Measurements from ENCODE around the gene NKX1-1. TPM values are rescaled to one million over a fixed set of nuclear protein-coding genes. Genes with fewer than 3 reads are reported as not detected.
"Not testable (repeated sequence)": the region's sequence is repeated elsewhere in the genome, so short reads cannot be mapped to it uniquely, and the experiment has no call there.

Gene NKX1-1
- total RNA-seq, 1 experiment from 2014 or later: not detected

DNA sequence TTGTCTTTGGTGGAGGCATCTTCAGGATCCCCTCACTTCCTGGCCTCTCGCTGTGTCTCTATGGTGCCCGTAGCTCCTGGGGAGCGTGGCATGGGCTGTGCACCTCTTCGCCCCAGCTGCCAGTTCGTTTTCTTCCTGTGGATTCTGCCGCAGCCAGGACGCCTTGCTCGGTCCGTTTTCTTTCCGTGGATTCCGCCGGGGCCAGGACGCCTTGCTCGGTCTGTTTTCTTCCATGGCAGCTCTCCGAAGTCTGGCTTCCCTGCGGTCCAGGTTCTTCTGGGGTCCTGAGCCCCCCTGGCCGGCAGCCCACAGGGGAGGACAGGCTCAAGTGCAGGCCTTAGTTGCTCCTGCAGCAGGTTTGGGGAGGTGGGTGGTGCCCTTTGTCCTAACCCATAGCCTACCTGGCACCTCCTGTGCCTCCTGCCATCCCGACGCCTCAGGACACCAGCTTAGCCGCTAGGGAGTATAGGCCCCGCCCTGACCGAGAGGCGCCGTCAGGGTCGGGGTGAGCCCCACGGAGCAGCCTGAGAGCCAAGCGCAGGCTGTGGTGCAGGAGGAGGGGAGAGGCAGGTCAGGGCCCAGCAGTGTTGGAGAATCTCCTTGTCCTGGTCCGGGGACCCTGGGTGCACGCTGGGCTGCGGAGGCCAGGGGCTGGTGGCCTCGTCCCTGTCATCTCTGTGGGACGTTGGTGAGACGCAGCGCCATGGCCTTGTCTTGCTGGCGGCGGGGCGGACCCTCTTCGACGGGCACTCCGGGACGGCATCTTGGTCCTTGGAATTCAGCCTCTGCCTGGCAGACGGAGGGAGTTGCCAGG is 32.1 kb downstream of the NKX1-1 start:
- no peak for DNase-seq (ENCODE audit: low read depth)

DNA sequence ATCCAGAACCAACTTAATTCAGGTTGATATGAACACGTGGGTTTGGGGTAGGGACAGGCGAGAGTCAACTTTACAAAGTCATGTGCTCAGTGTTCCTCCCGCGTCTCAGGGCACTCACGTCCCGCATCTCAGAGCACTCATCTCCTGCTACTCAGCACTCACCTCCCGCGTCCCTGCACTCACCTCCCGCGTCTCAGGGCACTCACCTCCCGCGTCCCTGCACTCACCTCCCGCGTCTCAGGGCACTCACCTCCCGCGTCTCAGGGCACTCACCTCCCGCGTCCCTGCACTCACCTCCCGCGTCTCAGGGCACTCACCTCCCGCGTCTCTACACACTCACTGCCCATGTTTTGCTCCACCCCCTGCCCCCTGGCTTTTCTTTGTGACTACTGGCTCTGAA is 33.7 kb downstream of the NKX1-1 start:
- DNase-seq (ENCODE audit: low read depth): not testable (repeated sequence)

DNA sequence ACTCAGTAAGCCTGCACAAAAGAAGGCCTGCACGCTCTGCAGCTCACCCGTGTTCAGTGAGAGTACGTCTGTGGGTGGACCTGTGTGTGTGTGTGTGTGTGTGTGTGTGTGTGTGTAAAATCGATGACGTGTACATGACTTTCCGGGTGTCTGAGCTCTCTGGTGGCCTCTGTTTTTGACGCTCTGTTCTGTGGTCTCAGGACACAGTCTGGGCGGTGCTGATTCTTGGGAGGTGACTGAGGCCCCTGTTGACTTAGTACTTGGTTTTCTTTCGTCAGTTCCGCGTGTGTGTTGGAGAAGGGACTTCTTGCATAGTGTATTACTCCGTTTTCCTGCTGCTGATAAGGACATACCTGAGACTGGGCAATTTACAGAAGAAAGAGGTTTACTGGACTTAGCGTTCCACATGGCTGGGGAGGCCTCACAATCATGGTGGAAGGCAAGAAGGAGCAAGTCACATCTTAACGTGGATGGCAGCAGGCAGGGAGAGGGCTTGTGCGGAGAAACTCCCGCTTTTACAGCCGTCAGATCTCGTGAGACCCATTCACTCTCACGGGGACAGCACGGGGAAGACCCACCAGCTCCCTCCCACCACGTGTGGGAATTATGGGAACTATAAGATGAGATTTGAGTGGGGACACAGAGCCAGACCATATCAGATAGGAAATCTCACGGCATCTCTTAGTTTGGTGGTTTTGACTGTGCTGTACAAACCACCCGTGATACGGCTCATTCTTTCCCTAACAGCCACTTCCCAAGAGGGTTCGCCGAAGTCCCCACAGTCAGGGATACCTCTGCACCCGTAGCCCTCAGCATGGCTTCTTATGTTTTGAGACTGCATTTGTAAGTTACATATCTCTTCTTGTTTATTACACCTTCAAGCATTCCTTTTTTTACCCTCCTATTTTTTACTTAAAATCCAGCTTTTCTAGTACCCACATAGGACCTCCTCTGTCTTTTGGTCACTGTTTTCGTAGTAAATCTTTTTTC is 34.8 kb downstream of the NKX1-1 start:
- no peak for DNase-seq (ENCODE audit: low read depth)

DNA sequence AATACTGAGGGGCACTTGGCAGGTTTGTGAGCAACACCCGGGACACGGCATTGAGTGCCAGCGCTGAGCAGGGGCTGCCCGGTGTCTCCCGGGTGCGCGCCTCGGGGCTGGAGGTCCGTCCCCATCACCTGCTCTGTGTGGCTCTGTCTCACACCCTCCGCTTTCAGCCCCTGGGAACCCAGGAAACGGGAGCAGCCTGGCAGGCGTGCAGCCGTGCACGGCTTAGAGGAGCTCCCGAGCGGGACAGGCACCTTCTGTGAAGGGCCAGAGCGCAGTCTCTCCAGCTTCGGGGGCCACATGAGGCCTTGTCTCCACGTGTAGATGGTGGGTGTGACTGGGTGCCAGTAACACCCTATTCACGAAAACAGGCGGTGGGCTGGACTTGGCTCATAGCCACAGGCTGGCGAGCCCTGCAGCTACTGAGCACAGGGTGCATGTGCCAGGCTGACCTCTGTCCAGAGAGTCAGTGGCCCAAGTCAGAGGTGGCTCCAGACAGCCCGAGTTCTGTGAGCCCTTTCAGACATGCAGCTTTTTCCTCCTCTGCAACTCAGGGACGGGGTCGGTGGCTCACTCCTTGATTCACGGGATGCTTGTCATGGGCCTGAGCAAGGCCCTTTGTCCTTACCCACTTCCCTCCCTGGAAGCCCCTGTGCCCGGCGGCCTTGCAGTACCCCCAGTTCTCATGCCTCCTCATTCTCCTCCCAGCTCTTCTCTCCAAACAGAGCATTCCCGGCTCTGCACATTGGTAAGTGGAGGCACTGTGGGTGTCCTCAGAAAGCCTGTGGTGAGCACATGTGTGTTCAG is 35.7 kb downstream of the NKX1-1 start:
- no peak for DNase-seq (ENCODE audit: low read depth)

DNA sequence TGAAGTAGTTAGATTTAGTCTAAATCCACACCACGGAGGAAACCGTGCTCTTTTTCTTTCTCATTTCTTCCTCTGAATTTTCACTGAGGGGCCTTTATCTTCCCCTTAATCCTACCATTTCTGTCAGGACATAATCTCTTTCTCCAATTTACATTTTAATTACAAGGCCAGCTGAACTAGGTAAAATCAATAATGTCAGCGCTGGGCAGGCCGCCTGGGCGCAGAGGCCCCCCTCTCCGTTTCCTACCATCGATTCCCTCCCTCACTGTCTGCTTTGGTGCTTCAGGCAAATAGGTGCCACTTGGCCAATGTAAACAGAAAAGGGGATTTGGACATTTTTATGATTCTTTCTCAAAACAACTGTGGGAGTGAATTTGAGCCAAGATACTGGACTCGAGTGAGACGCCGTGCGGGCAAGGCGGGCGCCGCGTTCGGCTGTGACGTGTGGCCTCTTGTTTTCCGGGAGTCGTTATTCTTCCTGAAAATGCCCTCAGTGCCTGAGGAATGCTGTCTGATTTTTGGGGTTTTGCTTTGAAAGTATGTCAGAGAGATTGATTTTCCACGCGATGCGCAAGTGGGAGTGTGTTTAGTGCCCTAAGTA is 36.7 kb downstream of the NKX1-1 start:
- no peak for DNase-seq (ENCODE audit: low read depth)

DNA sequence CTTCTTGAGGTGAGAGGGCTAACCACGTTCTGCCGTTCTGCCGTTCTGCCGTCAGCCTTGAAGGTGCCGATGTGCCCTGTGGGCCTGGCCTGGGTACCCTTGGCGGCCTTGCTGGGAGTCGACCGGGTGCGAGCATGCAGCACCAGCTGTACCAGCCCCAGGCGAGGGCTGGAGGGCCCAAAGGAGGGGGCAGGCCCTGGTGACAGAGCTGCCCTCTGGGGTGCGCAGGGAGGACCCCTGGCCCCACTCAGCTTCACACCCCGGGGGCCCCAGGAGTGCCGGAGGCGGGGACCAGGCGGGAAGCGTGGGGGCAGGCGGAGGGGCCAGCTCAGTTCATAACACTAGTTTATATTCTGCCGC is 37.2 kb downstream of the NKX1-1 start:
- DNase-seq (ENCODE audit: low read depth): no peak

DNA sequence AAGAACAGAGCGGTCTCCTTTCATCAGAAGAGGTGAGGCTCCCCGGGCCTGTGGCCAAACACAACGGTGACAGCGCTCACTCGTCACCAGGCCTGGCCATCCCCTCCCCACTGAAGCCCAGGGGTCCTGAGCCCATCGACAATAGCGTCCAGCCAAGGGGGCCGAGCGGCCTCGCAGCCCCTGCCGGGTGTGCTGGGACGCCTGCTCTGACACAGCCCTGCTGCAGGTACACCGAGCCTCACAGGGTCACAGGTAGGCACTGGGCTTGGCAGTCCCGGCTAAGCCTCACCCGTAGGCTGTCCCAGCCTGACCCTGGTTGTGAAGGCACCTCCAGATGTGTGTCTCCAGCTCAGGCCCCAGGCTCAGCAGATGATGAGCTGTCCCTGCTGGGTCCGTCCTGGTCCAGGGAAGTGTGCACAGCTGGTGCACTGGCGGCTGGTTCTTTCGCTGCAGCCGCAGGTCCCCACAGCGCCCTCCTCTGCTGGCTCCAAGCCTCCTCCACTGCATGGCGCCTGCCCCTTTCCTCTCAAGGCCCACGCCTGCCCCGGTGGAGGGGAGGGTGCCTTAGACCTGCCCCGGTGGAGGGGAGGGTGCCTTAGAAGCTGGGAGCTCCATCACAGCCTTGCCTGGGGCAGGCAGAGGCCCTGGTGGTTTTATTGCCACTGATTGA is 37.7 kb downstream of the NKX1-1 start:
- no peak for DNase-seq (ENCODE audit: low read depth)

DNA sequence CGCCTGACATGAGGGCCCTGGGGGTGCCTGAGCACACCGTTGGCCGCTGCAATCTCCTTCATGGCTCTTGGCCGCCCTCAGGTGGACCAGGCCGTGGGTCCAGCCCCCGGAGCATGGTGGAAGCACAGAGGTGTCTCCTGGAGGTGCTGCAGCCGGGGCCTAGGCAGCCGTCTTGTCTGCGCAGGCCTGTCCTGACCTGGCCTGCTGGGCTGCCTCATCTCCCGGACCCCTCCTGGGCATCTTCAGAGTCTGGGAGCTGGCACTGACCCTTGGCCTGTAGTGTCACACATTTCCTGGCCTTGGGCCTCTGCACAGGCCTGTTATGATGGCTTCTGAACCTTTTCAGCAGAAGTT is 38.3 kb downstream of the NKX1-1 start:
- no peak for DNase-seq (ENCODE audit: low read depth)

DNA sequence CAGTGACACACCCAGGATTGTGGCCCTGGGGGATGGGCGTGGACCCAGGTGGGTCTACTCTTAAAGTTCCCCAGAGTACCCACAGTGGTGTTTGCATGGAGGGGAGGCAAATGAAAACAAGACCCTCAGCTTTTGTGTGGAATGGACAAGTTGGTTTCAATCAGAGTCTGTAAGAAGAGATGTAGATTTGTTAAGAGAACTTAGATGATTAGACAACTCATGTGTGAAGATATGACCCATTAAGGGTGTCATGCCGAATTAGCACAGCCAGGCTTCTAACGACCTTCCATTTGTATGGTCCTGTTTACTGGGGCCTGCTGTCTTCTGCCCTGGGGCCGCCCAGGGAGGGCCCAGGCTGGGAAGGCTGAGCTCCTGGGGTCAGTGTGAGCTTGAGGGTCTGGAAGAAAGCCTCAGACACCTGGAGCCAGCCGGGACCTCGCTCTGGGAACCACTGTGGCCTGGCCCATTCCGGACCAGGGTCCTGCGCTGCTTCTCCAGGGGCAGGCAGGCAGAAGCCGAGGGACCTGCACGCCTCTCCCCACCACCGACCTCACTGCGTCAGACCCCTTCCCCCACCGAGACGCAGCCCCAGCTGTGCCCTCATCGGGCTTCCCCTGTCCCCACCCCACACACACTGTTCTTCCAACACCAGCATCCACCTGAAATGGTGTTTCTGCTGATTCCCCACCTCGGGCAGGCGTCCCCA is 38.9 kb downstream of the NKX1-1 start:
- DNase-seq (ENCODE audit: low read depth): no peak

DNA sequence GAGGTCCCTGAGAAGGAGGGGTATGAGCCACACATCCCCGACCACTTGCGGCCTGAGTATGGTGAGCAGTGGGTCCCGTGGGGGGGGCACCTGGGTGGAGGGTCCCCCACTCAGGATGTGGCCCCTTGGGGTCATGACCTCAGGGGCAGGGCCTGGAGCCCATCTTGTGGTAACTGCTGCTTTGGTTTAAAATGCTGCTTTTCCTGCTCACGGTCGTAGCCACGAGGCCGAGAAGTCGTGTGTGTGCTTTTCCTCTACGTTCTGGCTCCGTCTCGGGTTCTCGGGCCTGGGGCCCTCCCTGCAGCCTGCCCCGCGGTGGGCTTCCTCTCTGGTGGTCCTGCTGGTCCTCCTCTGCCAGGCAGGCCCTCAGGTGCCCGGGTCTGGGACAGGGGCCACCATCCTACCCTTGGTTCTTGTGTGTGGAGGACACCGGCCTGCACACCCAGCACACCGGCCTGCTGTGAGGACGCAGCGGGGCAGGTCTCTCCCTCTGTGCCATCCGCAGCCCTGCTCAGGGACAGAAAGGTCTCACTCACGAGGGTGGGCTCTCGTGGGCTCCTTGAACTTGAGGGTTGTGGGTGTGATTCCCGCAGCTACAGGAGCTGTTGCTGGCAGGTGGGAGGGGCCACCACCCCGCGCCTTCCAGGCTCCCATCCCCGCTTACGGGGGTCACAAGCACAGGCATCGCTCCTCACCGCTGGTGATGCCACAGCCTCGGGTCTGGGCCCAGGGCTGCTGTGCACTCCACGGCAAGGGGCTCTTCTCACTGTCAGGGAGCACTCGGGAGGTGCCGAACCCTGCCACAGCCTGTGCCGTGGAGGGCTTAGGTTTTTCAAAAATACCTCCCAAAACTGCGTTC is 39.6 kb downstream of the NKX1-1 start:
- DNase-seq (ENCODE audit: low read depth): no peak

DNA sequence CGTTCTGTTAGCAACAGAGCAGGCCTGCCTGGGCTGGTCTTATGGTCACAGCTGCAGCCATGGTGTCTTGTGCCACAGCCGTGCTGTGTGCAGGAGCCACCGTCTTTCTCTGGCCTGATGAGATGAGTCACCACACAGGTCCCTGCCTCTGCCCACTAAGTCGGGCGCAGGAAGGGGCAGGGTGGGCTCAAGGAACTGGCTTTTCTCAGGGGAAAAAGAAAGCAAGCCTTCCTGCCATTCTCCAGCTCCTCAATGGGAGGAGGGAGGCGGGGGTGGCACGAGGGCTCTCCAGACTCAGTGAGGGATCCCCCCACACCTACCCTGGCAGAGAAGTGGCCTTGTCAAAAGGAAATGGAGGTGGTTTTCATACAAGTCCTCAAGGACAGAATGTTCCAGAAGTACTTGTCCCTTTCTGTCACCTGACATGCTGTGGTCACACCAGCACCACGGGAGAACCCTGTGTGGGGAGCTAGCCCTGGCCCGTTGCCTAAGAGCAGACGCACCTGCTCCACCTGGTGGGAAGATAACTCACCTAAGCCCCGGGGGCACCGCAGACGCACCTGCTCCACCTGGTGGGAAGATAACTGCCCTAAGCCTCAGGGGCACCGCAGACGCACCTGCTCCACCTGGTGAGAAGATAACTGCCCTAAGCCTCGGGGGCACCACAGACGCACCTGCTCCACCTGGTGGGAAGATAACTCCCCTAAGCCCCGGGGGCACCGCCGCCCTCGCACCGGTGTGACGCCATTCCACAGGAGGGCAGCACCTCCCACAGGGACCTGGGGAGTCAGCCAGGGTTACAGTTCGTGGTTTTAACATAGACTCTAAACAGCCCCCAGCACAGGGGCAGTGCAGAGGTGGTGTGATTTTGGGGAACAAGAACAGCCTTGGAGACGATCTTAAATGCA is 40.7 kb downstream of the NKX1-1 start:
- no peak for DNase-seq (ENCODE audit: low read depth)

DNA sequence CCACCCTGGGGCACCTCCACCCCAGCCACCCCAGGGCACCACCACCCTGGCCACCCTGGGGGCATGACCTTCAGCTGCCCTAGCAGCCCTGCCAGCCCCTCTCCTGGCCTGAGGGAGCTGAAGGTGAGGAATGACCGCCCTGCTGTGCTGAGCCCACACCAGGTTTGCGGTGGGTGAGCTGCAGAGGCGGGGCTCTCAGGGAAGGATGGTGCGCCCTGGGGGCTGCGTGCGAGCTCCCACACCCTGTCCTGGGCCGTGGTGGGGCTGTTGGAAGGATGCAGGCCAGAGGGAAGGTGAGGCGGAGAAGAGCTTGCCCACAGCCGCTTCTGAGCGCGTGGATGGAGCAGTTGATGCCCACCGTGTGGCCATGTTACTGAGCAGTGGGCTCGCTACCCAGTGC is 41.5 kb downstream of the NKX1-1 start:
- no peak for DNase-seq (ENCODE audit: low read depth)

DNA sequence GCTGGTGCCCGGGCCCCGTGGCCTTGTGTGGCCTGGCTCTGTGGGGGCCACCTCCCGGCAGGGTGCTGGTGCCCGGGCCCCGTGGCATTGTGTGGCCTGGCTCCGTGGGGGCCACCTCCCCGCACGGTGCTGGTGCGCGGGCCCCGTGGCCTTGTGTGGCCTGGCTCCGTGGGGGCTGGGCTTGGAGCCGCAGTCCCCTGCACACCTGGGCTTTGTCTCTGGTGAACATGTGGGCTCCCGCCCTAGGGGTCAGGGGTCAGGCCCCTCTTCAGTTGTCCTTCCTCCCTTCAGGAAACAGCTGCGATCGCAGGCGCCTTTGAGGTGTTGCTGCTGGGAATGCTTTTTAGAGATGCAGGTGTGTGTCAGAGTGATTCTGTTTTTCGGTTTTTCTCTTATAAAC is 42.0 kb downstream of the NKX1-1 start:
- DNase-seq (ENCODE audit: low read depth): no peak

DNA sequence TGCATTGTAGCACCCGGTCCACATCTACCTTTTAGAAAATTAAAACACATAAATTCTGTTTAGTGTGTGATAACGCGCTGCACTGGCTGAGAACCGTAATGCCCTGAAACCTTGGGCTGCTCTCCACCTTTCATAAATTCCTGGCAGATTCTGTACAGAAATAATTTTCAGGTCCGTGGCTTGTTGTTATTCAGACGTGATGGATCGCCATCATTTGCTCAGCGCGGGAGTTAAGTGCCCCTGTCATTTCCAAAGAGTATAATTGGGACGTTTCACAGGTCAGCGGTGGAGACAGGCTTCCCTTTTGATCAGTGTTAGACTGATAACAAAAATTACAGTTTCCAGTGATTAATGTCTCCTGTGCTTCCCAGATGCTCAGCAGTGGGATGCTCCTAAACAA is 42.7 kb downstream of the NKX1-1 start:
- DNase-seq (ENCODE audit: low read depth): no peak

DNA sequence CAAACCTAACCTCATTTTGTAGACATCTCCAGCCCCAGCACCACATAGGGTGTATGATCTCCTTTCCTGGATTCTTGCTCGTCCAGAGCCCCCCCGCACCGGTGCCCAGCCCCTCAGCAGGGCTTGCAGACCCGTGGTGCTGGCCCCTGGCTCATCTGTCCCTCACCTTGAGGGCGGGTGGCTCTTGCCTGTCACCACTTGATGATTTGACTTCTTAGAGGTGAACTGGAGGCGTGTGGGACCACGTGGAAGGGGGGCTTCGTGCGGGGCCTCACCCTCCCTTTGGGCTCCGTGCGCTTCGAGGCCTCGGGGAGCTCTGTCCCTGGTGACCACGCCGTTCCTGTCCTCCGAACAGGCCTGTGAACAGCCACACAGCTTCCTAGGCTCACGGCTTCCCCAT is 43.7 kb downstream of the NKX1-1 start:
- no peak for DNase-seq (ENCODE audit: low read depth)

DNA sequence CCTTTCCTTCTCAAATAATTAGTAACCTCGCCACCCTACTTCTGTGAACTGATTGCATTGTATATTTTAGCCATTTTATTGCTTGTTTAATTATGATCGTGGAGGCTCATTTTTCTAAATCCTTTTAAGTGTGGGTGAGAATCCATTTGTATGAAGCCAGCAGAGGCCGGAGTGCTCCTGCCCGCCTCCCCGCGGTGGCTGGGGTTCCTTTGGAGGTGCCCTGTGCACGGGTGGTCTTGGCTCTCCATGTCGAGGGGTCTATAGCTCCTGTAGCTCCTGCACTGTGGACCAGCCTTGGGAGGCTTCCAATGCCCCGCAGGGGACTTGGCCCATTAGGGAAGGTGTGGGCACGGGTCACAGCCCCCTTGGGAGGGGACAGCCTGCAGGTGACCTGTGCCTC is 44.2 kb downstream of the NKX1-1 start:
- DNase-seq (ENCODE audit: low read depth): no peak

DNA sequence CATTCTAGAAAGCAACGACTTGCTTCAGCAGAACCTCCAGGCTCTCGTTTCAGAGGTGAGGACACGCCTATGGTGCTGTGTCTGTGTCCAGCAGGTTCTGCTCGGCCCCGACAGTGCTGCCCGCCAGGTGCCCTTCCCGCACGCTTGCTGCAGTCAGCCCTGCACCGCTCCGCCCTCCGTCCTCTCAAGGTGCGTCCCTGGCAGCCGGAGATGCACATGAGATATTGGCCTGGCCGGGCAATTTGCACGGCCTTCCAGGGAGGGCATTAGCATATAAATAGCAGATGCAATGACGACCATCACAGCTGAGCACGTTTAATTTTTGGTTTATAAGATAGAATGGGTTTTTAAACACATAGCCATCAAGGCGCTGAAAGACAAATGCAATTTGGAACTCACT is 44.8 kb downstream of the NKX1-1 start:
- DNase-seq (ENCODE audit: low read depth): no peak

Data from Daoy (cell line).